AG20443 (cell line): ENCODE data around the gene MAGI1.
"Not testable (repeated sequence)": the region's sequence is repeated elsewhere in the genome, so short reads cannot be mapped to it uniquely, and the experiment has no call there.

ENCODE experiments used
- DNase-seq: peaks from one replicate; pipeline ENCODE4 v3.0.0; 2012; ENCODE audit warnings: low spot score, mixed read lengths

MAGI1 gene

DNA sequence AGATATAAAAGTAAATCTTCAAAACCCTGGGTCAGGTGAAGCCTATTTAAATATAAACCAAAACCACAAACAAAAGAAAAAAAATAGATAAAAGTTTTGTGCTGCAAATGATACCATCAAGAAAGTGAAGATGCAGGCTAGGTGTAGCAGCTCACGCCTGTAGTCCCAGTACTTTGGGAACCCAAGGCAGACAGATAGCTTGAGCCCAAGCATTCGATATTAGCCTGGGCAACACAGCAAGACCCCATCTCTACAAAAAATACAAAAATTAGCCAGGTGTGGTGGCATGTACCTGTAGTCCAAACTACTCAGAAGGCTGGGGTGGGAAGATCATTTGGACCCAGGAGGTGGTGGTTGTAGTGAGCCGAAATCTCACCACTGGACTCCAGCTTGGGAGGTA, 164.8 kb downstream of the MAGI1 start:
- DNase-seq, result no peak

DNA sequence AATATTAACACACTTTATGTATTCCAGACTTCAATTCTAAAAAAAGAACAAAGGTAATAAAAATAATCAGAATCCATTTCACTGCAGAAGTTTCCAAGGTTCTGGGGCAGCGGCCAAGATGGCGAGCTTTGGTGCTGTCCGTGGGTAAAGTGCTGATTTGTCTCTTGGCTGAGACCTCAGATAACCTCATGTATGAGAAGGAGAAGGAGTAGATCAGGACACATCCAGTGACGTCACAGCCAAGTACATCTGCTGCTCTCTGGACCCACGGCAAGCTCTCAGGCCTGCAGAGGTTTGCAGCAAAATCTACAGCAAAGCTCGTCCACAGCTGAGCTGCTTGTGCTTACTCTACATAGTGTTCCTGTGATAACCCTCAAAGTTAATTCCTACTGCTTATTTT, 165.7 kb downstream of the MAGI1 start:
- no peak for DNase-seq

DNA sequence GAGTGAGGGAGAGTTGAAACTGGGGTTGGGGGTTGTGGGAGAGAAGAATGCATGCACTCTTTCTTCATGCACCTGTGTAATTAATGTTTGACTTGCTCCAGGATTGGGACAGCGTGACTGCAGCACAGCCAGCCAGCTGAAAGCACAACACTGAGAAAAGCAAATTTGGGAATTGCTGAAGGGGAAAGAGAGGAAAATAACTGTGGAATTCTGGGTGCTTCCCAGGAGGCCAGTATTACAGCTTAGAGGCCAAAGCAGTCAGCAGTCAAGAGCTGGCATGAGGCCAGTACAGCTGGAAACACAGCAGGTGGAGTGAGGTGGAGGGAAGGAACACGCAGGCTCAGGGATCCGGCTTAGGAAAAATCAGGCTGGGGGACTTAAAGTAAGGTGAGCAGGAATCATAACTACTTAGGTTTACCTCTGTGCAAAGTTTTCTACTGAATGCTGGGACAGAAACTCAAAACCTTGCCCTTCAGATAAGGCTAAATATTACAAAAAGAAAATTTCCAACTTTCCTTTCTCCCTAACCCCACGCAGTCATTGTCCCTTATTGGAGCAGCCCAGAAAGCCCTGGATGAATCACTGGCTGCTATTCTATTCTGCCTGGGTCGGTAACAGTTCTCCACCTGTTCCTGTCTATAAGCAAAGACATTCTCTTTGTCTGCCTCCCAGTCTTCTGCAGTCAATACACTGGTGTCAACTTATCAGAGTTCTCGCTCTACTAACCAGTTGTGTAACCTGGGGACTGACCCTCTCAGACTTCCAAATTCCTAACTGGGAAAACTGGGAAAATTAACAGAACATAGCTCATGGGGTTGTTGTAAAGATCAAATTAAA, 167.2 kb downstream of the MAGI1 start:
- DNase-seq, result no peak

DNA sequence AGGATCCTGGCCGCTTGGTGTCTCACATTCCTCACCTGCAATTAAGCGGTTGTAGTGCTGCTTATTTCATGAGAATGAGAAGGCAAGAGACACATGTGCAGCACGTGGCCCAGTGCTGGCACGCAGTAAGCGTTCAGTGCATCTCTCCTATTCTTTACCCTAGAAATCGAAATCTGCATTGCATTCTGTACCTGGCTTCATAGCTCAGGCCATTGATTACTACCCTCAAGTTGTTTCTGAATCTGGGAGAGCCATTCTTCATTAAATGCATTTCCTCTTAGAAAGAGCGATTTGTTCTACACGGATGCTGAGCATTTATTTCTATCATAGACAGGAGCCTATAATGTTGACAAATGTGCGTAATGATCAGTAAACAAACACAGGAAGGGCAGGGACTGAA, 168.9 kb downstream of the MAGI1 start:
- DNase-seq, result no peak

DNA sequence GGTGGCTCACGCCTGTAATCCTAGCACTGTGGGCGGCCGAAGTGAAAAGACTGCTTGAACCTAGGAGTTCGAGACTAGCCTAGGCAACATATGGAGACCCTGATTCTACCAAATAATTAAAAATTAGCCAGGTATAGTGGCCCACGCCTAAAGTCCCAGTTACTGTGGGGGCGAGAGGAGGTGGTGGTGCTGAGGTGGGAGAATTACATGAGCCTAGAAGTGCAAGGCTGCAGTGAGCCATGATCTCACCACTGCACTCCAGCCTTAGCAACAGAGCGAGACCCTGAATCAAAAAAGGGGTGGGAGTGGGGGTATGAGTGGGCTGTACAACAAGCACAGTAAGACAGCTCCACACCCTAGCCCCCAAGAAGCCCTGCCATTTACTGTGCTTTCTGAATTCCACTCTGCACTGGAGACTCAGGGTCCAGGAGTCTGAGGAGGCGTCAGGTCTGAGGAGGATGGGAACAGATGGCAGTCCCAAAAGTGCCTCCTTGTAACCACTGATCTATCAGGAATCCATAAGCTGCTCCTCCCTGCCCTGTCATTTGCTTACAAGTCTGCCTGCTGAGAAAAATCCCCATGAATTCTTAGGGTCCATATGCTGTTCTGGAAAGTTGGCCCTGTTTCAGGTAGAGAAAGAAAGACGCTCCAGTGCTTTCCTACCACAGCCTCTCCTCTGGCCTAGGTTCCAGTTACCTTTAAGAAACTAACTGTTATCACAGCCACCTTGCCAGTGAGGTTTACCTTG, 171.1 kb downstream of the MAGI1 start:
- no peak for DNase-seq

DNA sequence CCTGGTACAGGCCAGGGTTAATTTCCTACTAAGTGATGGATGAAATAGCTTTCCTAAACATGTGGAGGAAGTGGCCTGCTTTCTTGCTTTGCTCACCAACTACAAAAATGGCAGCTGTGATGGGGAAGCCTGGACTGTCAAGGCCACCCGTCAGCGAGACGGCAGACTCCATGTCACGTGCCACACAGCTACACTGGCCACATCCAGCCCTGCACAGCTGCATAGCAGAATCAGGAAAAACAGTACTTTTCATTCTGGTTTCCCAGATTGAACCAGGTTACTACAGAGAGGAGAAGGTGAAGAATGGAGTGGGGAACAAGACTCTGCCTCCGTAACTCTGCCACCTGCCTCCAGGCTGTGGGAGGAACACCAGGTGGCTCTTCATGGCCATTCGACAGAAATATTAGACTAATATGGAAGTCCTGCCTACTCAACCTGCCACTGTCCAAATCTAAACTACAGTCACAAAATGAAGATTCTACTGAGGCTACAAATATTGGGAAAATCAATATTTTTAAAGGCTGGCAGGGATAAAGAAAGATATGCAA, 174.3 kb downstream of the MAGI1 start:
- no peak for DNase-seq

DNA sequence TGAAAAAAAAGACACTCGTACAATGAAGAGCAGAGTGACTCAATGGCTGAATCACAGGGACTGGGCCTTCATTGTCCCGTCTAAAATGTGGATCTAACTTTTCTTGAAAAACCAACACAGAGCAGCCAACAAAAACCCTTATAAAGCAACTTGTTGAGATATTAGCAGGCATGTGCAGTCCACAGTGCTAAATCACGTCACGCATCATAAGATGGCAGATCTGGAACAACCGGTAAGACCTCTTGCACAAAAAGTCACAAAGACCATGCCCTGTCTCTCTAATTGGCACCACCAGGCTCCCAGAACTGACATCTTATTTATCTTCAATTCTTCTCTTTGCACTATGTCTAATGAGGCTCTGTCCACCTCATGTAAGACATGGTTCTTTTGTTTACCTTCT, 177.0 kb downstream of the MAGI1 start:
- no peak for DNase-seq

DNA sequence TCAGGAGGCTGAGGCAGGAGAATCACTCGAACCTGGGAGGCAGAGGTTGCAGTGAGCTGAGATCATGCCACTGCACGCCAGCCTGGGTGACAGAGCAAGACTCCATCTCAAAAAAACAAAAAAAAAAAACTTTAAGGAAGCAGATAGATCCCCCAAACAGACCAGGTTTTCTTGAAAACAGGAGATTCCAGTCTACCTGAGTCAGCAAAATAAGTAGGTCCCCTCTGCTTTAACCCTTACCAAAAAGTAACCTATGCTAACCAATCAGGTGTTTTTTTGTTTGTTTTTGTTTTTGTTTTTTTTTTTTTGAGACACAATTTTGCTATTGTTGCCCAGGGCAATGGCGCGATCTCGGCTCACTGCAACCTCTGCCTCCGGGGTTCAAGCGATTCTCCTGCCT, 179.1 kb downstream of the MAGI1 start:
- DNase-seq, result not testable (repeated sequence)

DNA sequence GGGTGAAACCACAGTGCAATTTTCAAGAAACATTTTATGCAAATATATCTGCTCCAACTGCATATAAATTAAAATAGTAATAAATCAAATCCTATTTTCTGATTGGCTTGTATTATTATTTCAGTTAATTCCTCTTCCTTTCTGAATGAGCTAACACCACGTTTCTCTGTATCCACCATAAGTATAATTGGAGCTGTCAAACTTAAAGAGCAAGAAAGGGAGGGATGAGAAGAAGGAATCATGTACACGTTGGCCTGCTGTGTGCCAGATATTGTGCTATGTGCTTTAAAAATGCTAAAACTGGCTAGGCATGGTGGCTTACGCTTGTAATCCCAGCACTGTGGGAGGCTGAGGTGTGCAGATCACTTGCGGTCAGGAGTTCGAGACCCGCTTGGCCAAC, 180.0 kb downstream of the MAGI1 start:
- DNase-seq, result no peak

DNA sequence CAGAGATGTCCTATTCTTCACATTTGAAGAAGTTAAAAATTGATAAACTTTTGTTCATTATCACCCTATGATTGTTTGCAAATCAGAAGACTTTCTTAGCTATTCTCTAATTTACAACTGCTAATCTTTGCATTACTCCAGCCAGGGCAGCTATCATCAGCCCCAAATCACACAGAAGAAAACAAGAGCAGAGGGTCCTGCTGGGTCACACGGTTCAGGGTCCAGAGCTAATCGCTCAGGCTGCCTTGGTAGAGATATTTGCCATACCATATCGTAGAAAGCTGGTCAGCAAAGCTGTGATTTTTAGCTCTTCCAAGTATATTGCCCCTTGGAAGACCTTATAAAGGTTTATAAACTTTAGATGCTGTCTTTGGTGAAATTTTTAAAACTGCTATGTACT, 181.4 kb downstream of the MAGI1 start:
- DNase-seq, result no peak

DNA sequence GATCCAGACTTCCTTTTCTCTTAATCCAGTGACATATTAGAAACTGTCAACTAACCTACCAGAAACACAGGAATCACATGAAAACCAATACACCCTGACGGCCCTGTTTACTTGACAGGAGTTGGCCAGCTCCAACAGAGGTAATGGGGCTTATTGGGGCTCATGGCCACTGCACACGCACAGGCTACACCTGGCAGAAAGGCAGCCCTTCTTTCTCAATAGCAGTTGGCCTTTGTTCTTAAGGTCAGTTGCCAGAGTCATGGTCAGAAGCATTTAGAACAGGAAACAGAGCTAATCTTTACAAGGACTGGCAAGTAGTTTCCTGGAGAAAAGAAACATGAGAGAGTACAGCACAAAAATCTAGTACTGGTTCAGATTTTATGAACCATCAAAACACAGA, 181.8 kb downstream of the MAGI1 start:
- no peak for DNase-seq

DNA sequence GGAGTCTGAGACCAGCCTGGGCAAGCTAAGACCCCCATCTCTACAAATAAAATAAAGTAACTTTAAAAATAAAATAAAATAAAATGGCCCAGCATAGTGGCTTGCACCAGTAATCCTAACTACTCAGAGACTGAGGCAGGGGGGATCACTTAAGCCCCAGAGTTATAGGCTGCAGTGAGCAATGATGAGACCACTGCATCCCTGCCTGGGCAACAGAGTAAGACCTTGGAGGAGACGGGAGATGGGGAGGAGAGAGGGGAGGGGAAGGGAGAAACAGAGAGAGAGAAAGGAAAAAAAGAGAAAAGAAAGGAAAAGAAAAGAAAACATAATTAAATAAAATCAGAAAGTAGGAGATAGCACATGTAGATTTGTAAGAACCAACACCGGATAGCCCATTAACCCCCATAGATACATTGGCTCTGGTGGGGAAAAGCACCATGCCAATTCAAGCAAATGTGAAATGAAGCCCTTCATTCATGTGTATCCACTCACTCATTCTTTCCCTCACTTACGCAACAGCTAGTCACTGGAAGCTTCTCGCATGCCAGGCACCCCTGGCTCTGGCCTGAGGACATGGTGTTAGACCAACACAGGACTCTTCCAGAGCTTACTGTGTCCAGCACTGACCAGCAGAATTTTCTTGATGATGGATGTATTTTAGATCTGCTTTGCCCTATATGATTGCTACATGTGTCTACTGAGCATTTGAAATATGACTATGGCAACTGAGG, 183.2 kb downstream of the MAGI1 start:
- peak; percentile 79 for DNase-seq

DNA sequence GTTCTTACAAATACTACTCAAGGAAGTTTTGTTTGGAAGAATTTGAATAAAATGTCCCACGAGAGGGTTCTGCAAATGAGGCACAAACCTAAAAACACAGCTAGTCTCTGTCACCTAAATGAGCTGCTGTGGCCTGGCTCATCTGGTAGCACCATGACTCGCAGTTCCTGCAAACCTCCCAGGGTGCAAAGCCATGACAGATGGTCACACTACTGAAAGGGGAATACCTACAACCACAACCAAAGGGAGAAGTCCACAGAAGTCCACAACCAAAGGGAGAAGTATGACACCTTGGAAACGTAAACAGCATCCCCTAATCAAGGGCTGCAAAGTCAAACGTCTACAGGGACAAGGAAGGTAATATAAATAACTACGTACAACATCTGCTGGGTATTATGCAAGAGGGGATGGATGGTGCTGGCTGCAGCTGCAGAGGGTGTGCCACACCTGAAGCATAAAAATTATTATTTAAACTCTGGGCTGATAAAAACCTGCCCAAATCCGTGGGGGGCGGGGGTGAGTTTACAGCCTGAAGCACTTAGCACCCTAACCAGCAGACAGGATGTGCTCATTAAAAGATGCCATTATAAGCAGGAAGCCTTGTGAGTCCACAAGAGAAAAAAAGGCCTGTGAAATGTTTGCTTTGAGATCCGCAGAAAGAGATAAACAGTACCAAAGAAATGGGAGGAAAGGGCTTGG, 184.0 kb downstream of the MAGI1 start:
- DNase-seq, result peak; percentile 37

DNA sequence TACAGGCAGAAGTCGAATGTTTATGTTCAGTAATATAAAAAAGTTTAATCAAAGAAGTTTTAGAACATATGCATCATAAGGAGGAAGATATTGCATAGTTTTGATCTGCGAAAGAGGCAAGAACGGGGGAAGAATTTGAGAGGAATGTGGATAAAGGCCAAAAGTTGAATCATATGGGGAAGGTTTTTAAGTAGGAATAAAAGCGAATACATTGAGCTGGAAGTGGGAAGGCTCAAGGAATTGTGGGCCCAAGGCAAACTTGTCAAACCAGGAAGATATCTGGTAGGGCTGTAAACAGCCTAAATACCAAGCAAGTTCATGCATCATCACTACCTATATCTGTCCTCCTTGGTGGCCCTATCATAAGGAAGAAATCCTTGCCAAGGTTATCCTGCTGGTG, 186.9 kb downstream of the MAGI1 start:
- no peak for DNase-seq

DNA sequence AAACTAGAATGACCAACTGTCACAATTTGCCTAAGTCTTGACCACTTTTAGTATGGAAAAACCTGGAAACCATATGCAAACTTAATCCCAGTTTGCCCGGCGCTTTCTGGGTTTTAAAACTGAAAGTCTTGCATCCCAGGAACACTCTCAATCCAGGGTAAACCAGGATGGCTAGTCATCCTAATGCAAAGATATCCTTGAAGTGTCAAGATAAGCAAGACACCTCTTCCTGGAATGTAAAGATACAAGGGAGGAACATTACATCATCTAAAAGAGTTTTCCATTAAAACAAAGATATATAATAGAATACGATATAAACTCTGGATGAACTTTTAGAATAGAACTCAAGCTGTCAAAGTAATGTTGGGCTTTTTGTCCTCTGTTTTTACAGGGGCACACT, 188.5 kb downstream of the MAGI1 start:
- DNase-seq, result no peak

DNA sequence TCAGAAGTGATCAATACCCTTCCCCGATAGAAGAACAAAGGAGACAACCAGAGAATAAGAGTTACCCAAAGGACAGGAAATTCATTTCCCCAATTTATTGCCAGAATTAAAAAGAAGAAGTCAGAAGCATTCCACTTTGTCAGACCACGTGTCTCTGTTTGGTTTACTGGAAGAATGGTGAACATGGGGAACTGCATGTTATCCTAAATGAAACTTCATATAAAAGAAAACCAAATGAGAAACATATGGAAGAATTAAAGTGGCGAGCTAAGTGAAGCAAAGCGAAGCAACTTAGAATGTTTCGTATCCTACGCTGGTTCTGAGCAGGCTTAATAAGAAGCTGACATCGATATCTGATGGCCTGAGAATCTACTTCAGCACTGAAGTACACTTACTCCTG, 190.7 kb downstream of the MAGI1 start:
- DNase-seq, result no peak

DNA sequence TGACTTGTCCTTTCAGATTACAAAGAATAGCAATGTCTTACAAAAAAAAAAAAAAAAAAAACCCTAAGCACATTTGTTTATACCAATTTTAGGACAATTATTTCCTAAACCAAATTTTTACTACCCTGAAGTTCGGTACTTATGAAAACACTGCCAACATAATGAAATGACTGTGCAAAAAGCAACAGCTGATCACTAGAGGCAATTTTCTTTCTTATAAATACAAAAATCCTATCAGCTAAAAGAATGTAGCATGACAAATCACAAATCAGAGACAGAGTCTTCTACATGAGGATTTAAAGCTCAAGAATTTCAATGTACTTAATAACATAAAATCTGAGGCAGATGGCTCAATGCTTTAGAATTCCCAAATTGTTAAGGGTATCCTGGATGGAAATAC, 191.8 kb downstream of the MAGI1 start:
- no peak for DNase-seq

DNA sequence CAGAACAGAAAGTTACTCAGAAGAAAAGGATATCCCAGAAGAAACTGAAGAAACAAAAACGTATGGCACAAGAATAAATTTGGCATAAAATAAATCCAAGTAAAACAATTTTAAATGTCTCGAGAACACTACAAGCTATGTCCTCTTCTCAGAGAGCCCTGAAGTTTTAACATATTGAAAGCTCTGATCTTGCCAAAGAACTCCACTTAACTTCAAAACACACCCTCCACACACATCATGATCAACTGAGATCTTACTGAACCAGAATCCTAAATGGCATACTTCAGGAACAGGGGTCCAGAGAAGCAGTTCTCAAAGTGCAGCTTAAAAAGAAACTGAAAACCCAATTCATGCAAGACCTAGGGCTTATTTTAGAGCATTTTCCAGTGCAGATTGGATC, 194.3 kb downstream of the MAGI1 start:
- DNase-seq, result no peak

DNA sequence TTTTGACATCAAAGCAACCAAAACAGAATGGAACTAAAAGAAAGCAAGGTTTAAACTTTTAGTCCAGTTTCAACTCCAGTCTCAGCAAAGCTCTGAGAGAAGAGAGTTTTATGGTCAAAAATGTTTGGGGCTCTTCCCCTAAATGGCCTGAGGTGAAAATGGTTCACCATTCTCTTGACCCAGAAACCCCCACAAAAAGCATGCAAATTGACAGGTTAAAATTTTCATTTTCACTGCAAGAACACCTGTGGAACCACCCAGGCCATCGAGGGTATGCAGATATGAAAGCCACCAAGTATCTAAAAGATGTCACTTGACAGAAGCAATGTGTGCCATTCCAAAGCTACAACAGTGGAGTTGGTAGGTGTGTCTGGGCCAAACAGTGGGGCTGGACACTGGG, 195.0 kb downstream of the MAGI1 start:
- DNase-seq, result no peak

DNA sequence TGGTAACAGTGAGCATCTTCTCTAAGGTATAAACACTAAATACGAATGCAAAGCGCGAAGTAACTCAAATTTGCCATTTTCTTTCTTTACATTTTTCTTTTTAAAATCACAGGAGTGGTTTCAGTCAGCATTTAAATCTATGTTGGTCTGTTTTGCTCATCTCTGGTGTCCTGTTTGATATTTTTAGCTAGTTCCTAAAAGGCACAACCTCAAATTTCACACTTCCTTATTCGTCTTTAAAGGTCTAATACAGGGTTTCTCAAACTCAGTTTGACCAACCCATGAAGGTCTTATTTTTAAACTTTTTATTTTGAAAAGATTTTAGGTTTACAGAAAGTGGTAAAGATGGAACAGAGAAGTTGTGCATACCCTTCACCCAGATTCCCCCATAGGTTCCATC, 201.1 kb downstream of the MAGI1 start:
- no peak for DNase-seq

DNA sequence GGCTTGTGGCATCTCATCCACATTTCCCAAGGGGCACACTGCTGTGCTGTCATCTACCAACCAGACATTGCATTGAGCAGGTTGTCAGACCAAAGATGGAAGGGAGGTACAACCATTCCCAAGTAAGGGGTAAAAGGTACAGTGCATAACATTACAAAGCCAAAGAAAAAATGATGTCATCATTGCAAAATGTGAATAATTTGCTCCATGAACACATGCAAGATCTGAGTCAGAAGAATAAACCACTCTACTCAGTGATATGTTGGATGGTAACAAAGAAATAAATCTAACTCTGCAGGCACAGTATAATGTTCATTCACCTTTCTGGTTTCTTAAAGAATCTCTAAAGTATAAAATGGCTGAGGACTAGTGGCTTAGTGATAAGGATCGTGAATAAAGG, 202.7 kb downstream of the MAGI1 start:
- no peak for DNase-seq
